Stomach (tissue), 4 donors: ENCODE measurements around the gene ZNRF4.

Experiments
- EP300 ChIP-seq: sonication (generic); formaldehyde crosslinking; IDR thresholded peaks from one replicate; pipeline ENCODE4 v1.6.1; 2017; ENCODE audit warnings: antibody characterized with exemption
- POLR2A ChIP-seq, 4 donors: fragments of 450-650 bp; IDR thresholded peaks; one replicate each; pipeline ENCODE4 v1.6.1; 2016; ENCODE audit warnings: antibody characterized with exemption in 4 of 4, control low read depth in 2 of 4, mild to moderate bottlenecking in 1 of 4, moderate library complexity in 1 of 4
- POLR2AphosphoS5 ChIP-seq, 3 donors: sonication (generic); formaldehyde crosslinking; IDR thresholded peaks; one replicate each; pipeline ENCODE4 v1.6.1; 2016; ENCODE audit warnings: antibody characterized with exemption in 3 of 3
- TF ChIP-seq, protein P1 (sequence below), 7 experiments: fragments of 450-650 bp in 4 of 7; fragments of 200-600 bp in 3 of 7; sonication (generic) in 3 of 7; IDR thresholded peaks; one replicate each; pipeline ENCODE4 v1.5.1; 2016 to 2019; ENCODE audit warnings: antibody characterized with exemption in 7 of 7, control low read depth in 2 of 7, mild to moderate bottlenecking in 1 of 7

DNA sequence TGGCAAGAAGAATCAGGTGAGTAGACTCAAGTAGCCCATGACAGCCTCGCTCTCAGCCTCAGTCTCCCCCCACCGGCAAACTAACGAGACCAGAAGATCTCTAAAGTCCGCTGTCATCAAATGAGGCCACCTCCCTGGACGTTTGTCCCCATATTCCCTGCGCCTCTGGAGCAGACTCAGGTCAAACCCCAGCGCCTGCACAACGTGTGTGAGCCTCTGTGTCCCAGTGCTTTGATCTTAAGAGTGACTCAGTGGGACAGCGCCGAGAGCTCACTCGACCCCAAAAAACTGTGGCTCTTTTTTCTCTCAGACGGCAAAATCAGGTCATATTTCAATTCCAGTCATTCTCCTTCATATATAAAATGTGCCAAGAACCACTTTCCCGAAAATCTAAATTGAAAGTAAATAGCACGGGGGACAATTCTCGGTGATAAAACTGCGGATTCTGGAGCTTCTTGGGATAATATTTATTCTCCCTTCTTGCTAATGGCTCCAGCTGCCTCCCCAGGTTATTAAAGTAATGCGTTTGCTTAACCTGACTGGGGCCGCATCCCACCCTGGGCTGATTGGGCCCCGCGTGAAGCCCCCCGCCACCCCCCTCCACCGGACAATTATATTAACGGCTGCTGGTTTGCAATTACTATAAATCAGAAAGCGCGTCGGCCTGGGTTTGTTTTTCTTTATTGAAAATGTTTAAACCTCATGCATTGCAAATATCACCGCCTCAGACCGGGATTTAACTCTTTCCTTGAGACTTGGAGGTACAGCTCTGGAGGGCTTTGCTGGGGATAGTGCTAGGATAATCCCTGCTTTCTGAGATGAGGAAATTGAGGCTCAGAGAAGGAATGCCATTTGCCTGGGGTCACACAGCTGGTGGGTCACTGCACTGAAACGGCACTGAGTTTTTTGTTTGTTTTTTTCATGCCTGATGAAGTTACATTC, 37.5 kb upstream of the ZNRF4 start:
- TF ChIP-seq, protein P1, sequence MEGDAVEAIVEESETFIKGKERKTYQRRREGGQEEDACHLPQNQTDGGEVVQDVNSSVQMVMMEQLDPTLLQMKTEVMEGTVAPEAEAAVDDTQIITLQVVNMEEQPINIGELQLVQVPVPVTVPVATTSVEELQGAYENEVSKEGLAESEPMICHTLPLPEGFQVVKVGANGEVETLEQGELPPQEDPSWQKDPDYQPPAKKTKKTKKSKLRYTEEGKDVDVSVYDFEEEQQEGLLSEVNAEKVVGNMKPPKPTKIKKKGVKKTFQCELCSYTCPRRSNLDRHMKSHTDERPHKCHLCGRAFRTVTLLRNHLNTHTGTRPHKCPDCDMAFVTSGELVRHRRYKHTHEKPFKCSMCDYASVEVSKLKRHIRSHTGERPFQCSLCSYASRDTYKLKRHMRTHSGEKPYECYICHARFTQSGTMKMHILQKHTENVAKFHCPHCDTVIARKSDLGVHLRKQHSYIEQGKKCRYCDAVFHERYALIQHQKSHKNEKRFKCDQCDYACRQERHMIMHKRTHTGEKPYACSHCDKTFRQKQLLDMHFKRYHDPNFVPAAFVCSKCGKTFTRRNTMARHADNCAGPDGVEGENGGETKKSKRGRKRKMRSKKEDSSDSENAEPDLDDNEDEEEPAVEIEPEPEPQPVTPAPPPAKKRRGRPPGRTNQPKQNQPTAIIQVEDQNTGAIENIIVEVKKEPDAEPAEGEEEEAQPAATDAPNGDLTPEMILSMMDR (IDR thresholded peaks at IDR 0.05), result no peak
- TF ChIP-seq POLR2A (IDR thresholded peaks at IDR 0.05) (no peak), EP300 (no peak), POLR2AphosphoS5 (IDR thresholded peaks at IDR 0.05) (no peak)
